ENCODE data around the gene NHSL2. TPM values are rescaled to one million over a fixed set of nuclear protein-coding genes. Genes with fewer than 3 reads are reported as not detected.

Gene NHSL2
- total and polyA plus RNA-seq, 8 donors = 0.59 to 3.9 (median 0.95) TPM

DNA sequence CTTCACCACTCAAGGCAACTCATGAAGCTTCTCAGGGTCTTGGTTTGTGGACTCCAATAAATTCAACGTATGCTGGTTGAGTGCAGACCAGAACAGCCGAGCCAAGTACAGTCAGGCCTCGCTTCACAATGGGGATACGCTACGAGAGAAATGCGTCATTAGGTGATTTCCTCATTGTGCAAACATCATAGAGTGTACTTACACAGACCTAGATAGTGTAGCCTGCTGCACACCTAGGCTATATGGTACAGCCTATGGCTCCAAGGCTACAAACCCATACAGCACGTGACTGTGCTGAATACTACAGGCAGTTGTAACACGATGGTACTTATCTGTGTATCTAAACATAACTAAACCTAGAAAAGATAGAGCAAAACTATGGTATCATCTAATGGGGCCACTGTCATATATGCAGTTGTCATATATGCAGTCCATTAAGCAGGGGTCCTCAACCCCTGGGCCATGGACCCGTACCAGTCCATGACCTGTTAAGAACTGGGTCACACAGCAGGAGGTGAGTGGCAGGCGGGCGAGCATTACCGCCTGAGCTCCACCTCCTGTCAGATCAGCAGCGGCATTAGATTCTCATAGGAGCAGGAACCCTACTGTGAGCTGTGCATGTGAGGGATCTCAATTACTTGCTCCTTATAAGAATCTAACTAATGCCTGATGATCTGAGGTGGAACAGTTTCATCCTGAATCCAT, 189.6 kb downstream of the NHSL2 start:
- 77 to 87% methylated on average over 13 of the region's 13 CpGs for WGBS, 2 donors
- Histone ChIP-seq H3K36me3 (no peaks in the 10 kb centered on the region), H3K4me3 (no peak overlapping the region), H3K27ac (no peak overlapping the region), H3K9me3 (no peaks in the 10 kb centered on the region), H3K27me3 (peaks cover 0 to 14% (median 0%) of the 10 kb centered on the region in 4 donors), H3K4me1 (no peaks in the 10 kb centered on the region)
- peak in 1 of 6 donors; percentile 21 for DNase-seq
- intact Hi-C loops (cut with DNase I) = no loop called here
- TF ChIP-seq, protein P1, sequence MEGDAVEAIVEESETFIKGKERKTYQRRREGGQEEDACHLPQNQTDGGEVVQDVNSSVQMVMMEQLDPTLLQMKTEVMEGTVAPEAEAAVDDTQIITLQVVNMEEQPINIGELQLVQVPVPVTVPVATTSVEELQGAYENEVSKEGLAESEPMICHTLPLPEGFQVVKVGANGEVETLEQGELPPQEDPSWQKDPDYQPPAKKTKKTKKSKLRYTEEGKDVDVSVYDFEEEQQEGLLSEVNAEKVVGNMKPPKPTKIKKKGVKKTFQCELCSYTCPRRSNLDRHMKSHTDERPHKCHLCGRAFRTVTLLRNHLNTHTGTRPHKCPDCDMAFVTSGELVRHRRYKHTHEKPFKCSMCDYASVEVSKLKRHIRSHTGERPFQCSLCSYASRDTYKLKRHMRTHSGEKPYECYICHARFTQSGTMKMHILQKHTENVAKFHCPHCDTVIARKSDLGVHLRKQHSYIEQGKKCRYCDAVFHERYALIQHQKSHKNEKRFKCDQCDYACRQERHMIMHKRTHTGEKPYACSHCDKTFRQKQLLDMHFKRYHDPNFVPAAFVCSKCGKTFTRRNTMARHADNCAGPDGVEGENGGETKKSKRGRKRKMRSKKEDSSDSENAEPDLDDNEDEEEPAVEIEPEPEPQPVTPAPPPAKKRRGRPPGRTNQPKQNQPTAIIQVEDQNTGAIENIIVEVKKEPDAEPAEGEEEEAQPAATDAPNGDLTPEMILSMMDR (IDR thresholded peaks at IDR 0.05) = no peak
- no peak for FAIRE-seq
- ATAC-seq = no peak

GRCh38 chrX:72100824-72101351, 190.2 kb downstream of the NHSL2 start:
- no peak for FAIRE-seq
- H3K9me3 ChIP-seq = no peaks in the 10 kb centered on the region
- no peak overlapping the region for H3K27ac ChIP-seq
- H3K4me1 ChIP-seq = no peaks in the 10 kb centered on the region
- intact Hi-C loops (cut with DNase I) = no loop called here
- peak in 2 of 4 donors; percentile 57 to 64 for ATAC-seq
- H3K27me3 ChIP-seq = peaks cover 0 to 14% (median 0%) of the 10 kb centered on the region in 4 donors
- WGBS, 2 donors = 86% methylated on average over 9 of the region's 9 CpGs
- DNase-seq = peak in 1 of 6 donors; percentile 40
- no peaks in the 10 kb centered on the region for H3K36me3 ChIP-seq
- no peak overlapping the region for H3K4me3 ChIP-seq
- TF ChIP-seq, protein P1 (IDR thresholded peaks at IDR 0.05) = no peak

DNA sequence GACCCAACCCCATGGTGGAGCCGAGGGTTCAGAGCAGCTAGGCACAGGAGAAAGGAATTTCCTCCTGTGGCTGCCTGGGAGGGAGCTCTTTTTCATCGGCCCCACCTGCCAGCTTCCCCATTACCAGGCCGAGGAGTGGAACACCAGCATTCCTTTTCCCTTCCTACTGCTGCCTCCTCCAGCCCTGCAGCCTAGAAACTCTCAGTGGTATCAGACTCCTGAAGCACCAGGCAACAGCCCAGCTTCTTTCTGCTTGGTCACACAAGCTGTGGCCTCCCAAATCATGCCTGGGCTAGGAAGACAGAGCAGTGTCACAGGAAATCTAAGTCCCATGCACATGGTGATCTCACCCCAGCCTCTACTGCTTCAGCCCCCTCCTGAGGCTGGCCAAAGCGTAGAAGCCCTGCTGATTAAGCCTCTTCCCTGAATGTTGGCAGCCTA, 191.0 kb downstream of the NHSL2 start:
- WGBS, 2 donors = 47 to 56% methylated on average over 4 of the region's 4 CpGs
- H3K4me3 ChIP-seq = no peak overlapping the region
- peaks cover 0 to 14% (median 0%) of the 10 kb centered on the region in 4 donors for H3K27me3 ChIP-seq
- H3K27ac ChIP-seq = no peak overlapping the region
- TF ChIP-seq, protein P1 (IDR thresholded peaks at IDR 0.05) = no peak
- FAIRE-seq (no peak), ATAC-seq (no peak), DNase-seq (peak in 1 of 6 donors; percentile 34)
- no peaks in the 10 kb centered on the region for H3K36me3 ChIP-seq
- H3K9me3 ChIP-seq = no peaks in the 10 kb centered on the region
- H3K4me1 ChIP-seq = no peaks in the 10 kb centered on the region
- intact Hi-C loops (cut with DNase I) = no loop called here

DNA sequence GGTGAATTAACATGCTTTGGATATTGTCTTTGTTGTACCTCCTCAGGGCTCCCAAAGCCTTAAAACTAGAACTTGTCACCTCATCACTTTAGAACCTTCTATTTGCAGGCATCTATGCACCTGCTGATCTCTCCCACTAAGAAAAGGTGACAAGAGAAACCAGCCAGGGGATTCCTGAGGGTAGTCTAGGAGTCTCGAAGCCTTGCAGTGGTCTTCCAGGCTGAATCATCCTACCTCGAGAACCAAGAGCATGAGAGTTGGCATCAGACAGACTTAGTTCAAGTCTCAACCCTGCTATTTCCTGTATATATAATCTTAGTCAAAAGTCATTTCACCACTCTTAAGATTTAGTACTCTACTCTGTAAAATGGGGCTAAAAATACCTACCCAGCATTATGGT, 191.5 kb downstream of the NHSL2 start:
- DNase-seq (no peak), FAIRE-seq (no peak), ATAC-seq (no peak)
- Histone ChIP-seq H3K27ac (no peak overlapping the region), H3K4me1 (no peaks in the 10 kb centered on the region), H3K27me3 (peaks cover 0 to 14% (median 0%) of the 10 kb centered on the region in 4 donors), H3K36me3 (no peaks in the 10 kb centered on the region), H3K9me3 (no peaks in the 10 kb centered on the region), H3K4me3 (no peak overlapping the region)
- WGBS, 2 donors = 64 to 82% methylated on average over 2 of the region's 2 CpGs
- TF ChIP-seq, protein P1 (IDR thresholded peaks at IDR 0.05) = no peak
- intact Hi-C loops (cut with DNase I) = no loop called here

GRCh38 chrX:72102760-72103159, 192.1 kb downstream of the NHSL2 start:
- TF ChIP-seq, protein P1 (IDR thresholded peaks at IDR 0.05) = no peak
- DNase-seq (peak in 3 of 6 donors; percentile 11 to 43 (median 28)), ATAC-seq (peak; percentile 62 to 84 (median 78)), FAIRE-seq (no peak)
- no peaks in the 10 kb centered on the region for H3K36me3 ChIP-seq
- intact Hi-C loops (cut with DNase I) = no loop called here
- no peaks in the 10 kb centered on the region for H3K4me1 ChIP-seq
- H3K4me3 ChIP-seq = no peak overlapping the region
- no peak overlapping the region for H3K27ac ChIP-seq
- no peaks in the 10 kb centered on the region for H3K9me3 ChIP-seq
- 10 to 28% methylated on average over 4 of the region's 4 CpGs for WGBS, 2 donors
- peaks cover 0 to 14% (median 0%) of the 10 kb centered on the region in 4 donors for H3K27me3 ChIP-seq

Data from pancreas (tissue), 10 donors.